Dedifferentiated amniotic fluid mesenchymal stem cell (primary cell): ENCODE results near the gene KCNG2.

Experiments
- DNase-seq: peaks from one replicate; pipeline ENCODE4 v3.0.0-alpha.2; 2016; ENCODE audit errors: extremely low spot score

KCNG2 gene

GRCh38 chr18:79884294-79884962 is 86.7 kb downstream of the KCNG2 start:
- DNase-seq, result no peak

GRCh38 chr18:79884963-79885728 is 87.4 kb downstream of the KCNG2 start:
- DNase-seq, result no peak

- DNase-seq, result no peak
Observed at GRCh38 chr18:79887181-79888000, 89.7 kb downstream of the KCNG2 start.

GRCh38 chr18:79888016-79888415 is 90.3 kb downstream of the KCNG2 start:
- no peak for DNase-seq

GRCh38 chr18:79889569-79889968 is 91.8 kb downstream of the KCNG2 start:
- DNase-seq, result no peak

GRCh38 chr18:79890674-79891073 is 92.9 kb downstream of the KCNG2 start:
- no peak for DNase-seq

- no peak for DNase-seq
Observed at GRCh38 chr18:79896738-79897137, 99.0 kb downstream of the KCNG2 start.

GRCh38 chr18:79897940-79898625 is 100.3 kb downstream of the KCNG2 start:
- no peak for DNase-seq

- DNase-seq, result no peak
Observed at GRCh38 chr18:79898952-79899608, 101.3 kb downstream of the KCNG2 start.

- DNase-seq, result no peak
Observed at GRCh38 chr18:79899609-79900445, 102.1 kb downstream of the KCNG2 start.

- DNase-seq, result no peak
Observed at GRCh38 chr18:79900610-79901570, 103.2 kb downstream of the KCNG2 start.

GRCh38 chr18:79901665-79902064 is 103.9 kb downstream of the KCNG2 start:
- DNase-seq, result no peak

- DNase-seq, result no peak
Observed at GRCh38 chr18:79902075-79902474, 104.3 kb downstream of the KCNG2 start.

- DNase-seq, result no peak
Observed at GRCh38 chr18:79902640-79903039, 104.9 kb downstream of the KCNG2 start.

GRCh38 chr18:79903071-79903635 is 105.4 kb downstream of the KCNG2 start:
- DNase-seq, result no peak

- DNase-seq, result no peak
Observed at GRCh38 chr18:79903787-79904356, 106.1 kb downstream of the KCNG2 start.

GRCh38 chr18:79904357-79905147 is 106.8 kb downstream of the KCNG2 start:
- no peak for DNase-seq

- DNase-seq, result no peak
Observed at GRCh38 chr18:79905389-79905911, 107.7 kb downstream of the KCNG2 start.
